ENCODE data around the gene ACSS3. TPM values are rescaled to one million over a fixed set of nuclear protein-coding genes. Genes with fewer than 3 reads are reported as not detected.

The ACSS3 gene
- total RNA-seq, 1 donor from 2014 or later, result 23.4 TPM

- Mint-ChIP-seq H3K27ac (no peak overlapping the region), H3K9me3 (no peaks in the 10 kb centered on the region), H3K4me3 (no peak overlapping the region), H3K27me3 (ENCODE audit: low read depth) (no peaks in the 10 kb centered on the region), H3K4me1 (peaks cover 16% of the 10 kb centered on the region), H3K36me3 (peaks cover 27% of the 10 kb centered on the region)
- DNase-seq (ENCODE audit: low spot score in 2 of 2, unreplicated experiment in 2 of 2), result no peak
- TF ChIP-seq CTCF (IDR thresholded peaks at IDR 0.05; ENCODE audit: unreplicated experiment), result no peak
Measured at GRCh38 chr12:81146228-81147225, 68.6 kb downstream of the ACSS3 start.

GRCh38 chr12:81147292-81147919, 69.5 kb downstream of the ACSS3 start:
- no peak for DNase-seq (ENCODE audit: low spot score in 2 of 2, unreplicated experiment in 2 of 2)
- Mint-ChIP-seq H3K27me3 (ENCODE audit: low read depth) (no peaks in the 10 kb centered on the region), H3K4me1 (peaks cover 9% of the 10 kb centered on the region), H3K36me3 (peaks cover 27% of the 10 kb centered on the region), H3K27ac (no peak overlapping the region), H3K9me3 (no peaks in the 10 kb centered on the region), H3K4me3 (no peak overlapping the region)
- no peak for TF ChIP-seq CTCF (IDR thresholded peaks at IDR 0.05; ENCODE audit: unreplicated experiment)

GRCh38 chr12:81150382-81150781, 72.5 kb downstream of the ACSS3 start:
- no peak for DNase-seq (ENCODE audit: low spot score in 2 of 2, unreplicated experiment in 2 of 2)
- H3K27ac Mint-ChIP-seq, result no peak overlapping the region
- TF ChIP-seq CTCF (IDR thresholded peaks at IDR 0.05; ENCODE audit: unreplicated experiment), result no peak
- H3K9me3 Mint-ChIP-seq, result no peaks in the 10 kb centered on the region
- H3K36me3 Mint-ChIP-seq, result peaks cover 18% of the 10 kb centered on the region
- no peaks in the 10 kb centered on the region for H3K27me3 Mint-ChIP-seq (ENCODE audit: low read depth)
- no peaks in the 10 kb centered on the region for H3K4me1 Mint-ChIP-seq
- H3K4me3 Mint-ChIP-seq, result no peak overlapping the region

GRCh38 chr12:81159856-81160255, 82.0 kb downstream of the ACSS3 start:
- Mint-ChIP-seq H3K4me3 (no peak overlapping the region), H3K4me1 (no peaks in the 10 kb centered on the region), H3K27me3 (ENCODE audit: low read depth) (no peaks in the 10 kb centered on the region), H3K36me3 (peaks cover 2% of the 10 kb centered on the region), H3K9me3 (no peaks in the 10 kb centered on the region), H3K27ac (no peak overlapping the region)
- no peak for TF ChIP-seq CTCF (IDR thresholded peaks at IDR 0.05; ENCODE audit: unreplicated experiment)
- no peak for DNase-seq (ENCODE audit: low spot score in 2 of 2, unreplicated experiment in 2 of 2)

GRCh38 chr12:81161680-81162079, 83.8 kb downstream of the ACSS3 start:
- no peak for DNase-seq (ENCODE audit: low spot score in 2 of 2, unreplicated experiment in 2 of 2)
- H3K4me1 Mint-ChIP-seq, result no peaks in the 10 kb centered on the region
- H3K36me3 Mint-ChIP-seq, result peaks cover 2% of the 10 kb centered on the region
- no peak overlapping the region for H3K27ac Mint-ChIP-seq
- no peak for TF ChIP-seq CTCF (IDR thresholded peaks at IDR 0.05; ENCODE audit: unreplicated experiment)
- H3K27me3 Mint-ChIP-seq (ENCODE audit: low read depth), result no peaks in the 10 kb centered on the region
- no peaks in the 10 kb centered on the region for H3K9me3 Mint-ChIP-seq
- H3K4me3 Mint-ChIP-seq, result no peak overlapping the region

All from mesothelial cell of epicardium (in vitro differentiated cells).